WTC11 (cell line): ENCODE data around the gene PIK3C2A. TPM values are rescaled to one million over a fixed set of nuclear protein-coding genes. Genes with fewer than 3 reads are reported as not detected.

Experiments used
- ATAC-seq: fragments of 200-7000 bp; cut with Tn5 transposase; 2 replicates; pipeline ENCODE4 v1.10.0; 2021; ENCODE audit warnings: mild to moderate bottlenecking, moderate library complexity
- CTCF ChIA-PET: fragments of 300-600 bp; sonication (Branson Sonifier 250); formaldehyde crosslinking; loops from one replicate; lab custom pipeline; 2021; ENCODE audit warnings: antibody characterized with exemption; lab: Charles Lee
- POLR2A ChIA-PET: fragments of 350-600 bp; sonication (Branson Sonifier 250); formaldehyde crosslinking; loops from one replicate; lab custom pipeline; 2021; ENCODE audit warnings: antibody characterized with exemption; lab: Charles Lee
- DNase-seq: peaks from one replicate; pipeline ENCODE4 v3.0.0; 2021; ENCODE audit warnings: low spot score
- H3K27ac Mint-ChIP-seq: 2 replicates; pipeline ENCODE4 v1.8.0; 2021; ENCODE audit warnings: mixed read lengths
- H3K27me3 Mint-ChIP-seq: 2 replicates; pipeline ENCODE4 v1.8.0; 2021; ENCODE audit warnings: low read depth, mild to moderate bottlenecking, moderate library complexity, mixed read lengths
- H3K36me3 Mint-ChIP-seq: 2 replicates; pipeline ENCODE4 v1.8.0; 2021; ENCODE audit warnings: mixed read lengths
- H3K4me1 Mint-ChIP-seq: 2 replicates; pipeline ENCODE4 v1.8.0; 2022; ENCODE audit warnings: mixed read lengths
- H3K4me3 Mint-ChIP-seq: 2 replicates; pipeline ENCODE4 v1.8.0; 2021; ENCODE audit warnings: mild to moderate bottlenecking, moderate library complexity, mixed read lengths
- H3K9me3 Mint-ChIP-seq: 2 replicates; pipeline ENCODE4 v1.8.0; 2021; ENCODE audit warnings: mixed read lengths
- AFF4 ChIP-seq: sonication (generic); formaldehyde crosslinking; IDR thresholded peaks from 2 replicates; pipeline ENCODE4 v1.8.1; 2023; ENCODE audit warnings: mild to moderate bottlenecking, missing genetic modification reagents, borderline replicate concordance
- E2F4 ChIP-seq: sonication (generic); formaldehyde crosslinking; IDR thresholded peaks from 2 replicates; pipeline ENCODE4 v1.8.1; 2022; ENCODE audit warnings: low read depth, mild to moderate bottlenecking, moderate library complexity, missing genetic modification reagents, borderline replicate concordance
- ELF4 ChIP-seq: sonication (generic); formaldehyde crosslinking; IDR thresholded peaks from 2 replicates; pipeline ENCODE4 v1.8.1; 2022; ENCODE audit warnings: low read depth, mild to moderate bottlenecking, moderate library complexity, missing genetic modification reagents
- ESRRA ChIP-seq: sonication (generic); formaldehyde crosslinking; IDR thresholded peaks from 2 replicates; pipeline ENCODE4 v1.8.1; 2022; ENCODE audit warnings: mild to moderate bottlenecking, missing genetic modification reagents, borderline replicate concordance
- MLX ChIP-seq: sonication (generic); formaldehyde crosslinking; IDR thresholded peaks from 2 replicates; pipeline ENCODE4 v1.8.1; 2023; ENCODE audit warnings: mild to moderate bottlenecking, missing genetic modification reagents, moderate library complexity
- NFATC4 ChIP-seq: fragments of 250-450 bp; sonication (Bioruptor Pico); IDR thresholded peaks from 2 replicates; pipeline ENCODE4 v1.9.0; 2021; ENCODE audit warnings: mild to moderate bottlenecking
- SP1 ChIP-seq: sonication (generic); formaldehyde crosslinking; conservative IDR thresholded peaks from 2 replicates; pipeline ENCODE4 v1.8.1; 2022; ENCODE audit warnings: missing genetic modification reagents
- USF2 ChIP-seq: sonication (generic); formaldehyde crosslinking; IDR thresholded peaks from 2 replicates; pipeline ENCODE4 v1.8.1; 2023; ENCODE audit warnings: mild to moderate bottlenecking, missing genetic modification reagents, moderate library complexity
- ZNF423 ChIP-seq: fragments of 250-450 bp; sonication (Bioruptor Pico); IDR thresholded peaks from 2 replicates; pipeline ENCODE4 v2.1.2; 2022; ENCODE audit warnings: mild to moderate bottlenecking, moderate library complexity
- total RNA-seq: library from RNA; stranded (reverse); gene quantifications from 3 replicates; pipeline ENCODE4 v1.2.3, GENCODE V29; 2021
- TF ChIP-seq, protein P1 (sequence below): sonication (generic); formaldehyde crosslinking; IDR thresholded peaks from 2 replicates; pipeline ENCODE4 v1.8.1; 2022; ENCODE audit warnings: missing genetic modification reagents, borderline replicate concordance
- TF ChIP-seq, protein P2 (sequence below): sonication (generic); formaldehyde crosslinking; IDR thresholded peaks from 2 replicates; pipeline ENCODE4 v1.8.0; 2022; ENCODE audit warnings: mild to moderate bottlenecking, missing genetic modification reagents
- TF ChIP-seq, protein P3 (sequence below): sonication (generic); formaldehyde crosslinking; IDR thresholded peaks from 2 replicates; pipeline ENCODE4 v1.8.1; 2022; ENCODE audit warnings: low read depth, missing genetic modification reagents, borderline replicate concordance
- TF ChIP-seq, protein P4 (sequence below): fragments of 250-450 bp; sonication (Bioruptor Pico); IDR thresholded peaks from 2 replicates; pipeline ENCODE4 v2.1.2; 2022; ENCODE audit warnings: mild to moderate bottlenecking, moderate library complexity
- TF ChIP-seq, protein P5 (sequence below): fragments of 200-600 bp; IDR thresholded peaks from 2 replicates; pipeline ENCODE4 v1.8.0; 2022; ENCODE audit warnings: antibody characterized with exemption
- TF ChIP-seq, protein P6 (sequence below): sonication (generic); formaldehyde crosslinking; IDR thresholded peaks from 2 replicates; pipeline ENCODE4 v1.8.1; 2023; ENCODE audit warnings: mild to moderate bottlenecking, missing genetic modification reagents

PIK3C2A gene
- total RNA-seq, 1 experiment from 2014 or later, result 105 TPM

GRCh38 chr11:17197431-17197898 lies 10.3 kb downstream of the PIK3C2A start:
- Mint-ChIP-seq H3K27me3 (no peaks in the 10 kb centered on the region), H3K4me1 (peaks cover 16% of the 10 kb centered on the region), H3K9me3 (peaks cover 7% of the 10 kb centered on the region; the same call in 1 of the 2 replicates), H3K27ac (peak overlapping the region; percentile 17; the same call in 1 of the 2 replicates), H3K36me3 (peaks cover 33% of the 10 kb centered on the region)
- CTCF ChIA-PET, result no interaction called here
- no peak for DNase-seq
- TF ChIP-seq NFATC4 (CRISPR knock-in tag), result no peak
- TF ChIP-seq ESRRA (CRISPR knock-in tag), result no peak
- TF ChIP-seq, protein P1, sequence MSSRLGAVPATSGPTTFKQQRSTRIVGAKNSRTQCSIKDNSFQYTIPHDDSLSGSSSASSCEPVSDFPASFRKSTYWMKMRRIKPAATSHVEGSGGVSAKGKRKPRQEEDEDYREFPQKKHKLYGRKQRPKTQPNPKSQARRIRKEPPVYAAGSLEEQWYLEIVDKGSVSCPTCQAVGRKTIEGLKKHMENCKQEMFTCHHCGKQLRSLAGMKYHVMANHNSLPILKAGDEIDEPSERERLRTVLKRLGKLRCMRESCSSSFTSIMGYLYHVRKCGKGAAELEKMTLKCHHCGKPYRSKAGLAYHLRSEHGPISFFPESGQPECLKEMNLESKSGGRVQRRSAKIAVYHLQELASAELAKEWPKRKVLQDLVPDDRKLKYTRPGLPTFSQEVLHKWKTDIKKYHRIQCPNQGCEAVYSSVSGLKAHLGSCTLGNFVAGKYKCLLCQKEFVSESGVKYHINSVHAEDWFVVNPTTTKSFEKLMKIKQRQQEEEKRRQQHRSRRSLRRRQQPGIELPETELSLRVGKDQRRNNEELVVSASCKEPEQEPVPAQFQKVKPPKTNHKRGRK (CRISPR knock-in tag), result no peak
- TF ChIP-seq, protein P2, sequence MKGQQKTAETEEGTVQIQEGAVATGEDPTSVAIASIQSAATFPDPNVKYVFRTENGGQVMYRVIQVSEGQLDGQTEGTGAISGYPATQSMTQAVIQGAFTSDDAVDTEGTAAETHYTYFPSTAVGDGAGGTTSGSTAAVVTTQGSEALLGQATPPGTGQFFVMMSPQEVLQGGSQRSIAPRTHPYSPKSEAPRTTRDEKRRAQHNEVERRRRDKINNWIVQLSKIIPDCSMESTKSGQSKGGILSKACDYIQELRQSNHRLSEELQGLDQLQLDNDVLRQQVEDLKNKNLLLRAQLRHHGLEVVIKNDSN (CRISPR knock-in tag), result no peak
- no peak for TF ChIP-seq E2F4
- TF ChIP-seq SP1 (CRISPR knock-in tag), result no peak
- TF ChIP-seq, protein P3, sequence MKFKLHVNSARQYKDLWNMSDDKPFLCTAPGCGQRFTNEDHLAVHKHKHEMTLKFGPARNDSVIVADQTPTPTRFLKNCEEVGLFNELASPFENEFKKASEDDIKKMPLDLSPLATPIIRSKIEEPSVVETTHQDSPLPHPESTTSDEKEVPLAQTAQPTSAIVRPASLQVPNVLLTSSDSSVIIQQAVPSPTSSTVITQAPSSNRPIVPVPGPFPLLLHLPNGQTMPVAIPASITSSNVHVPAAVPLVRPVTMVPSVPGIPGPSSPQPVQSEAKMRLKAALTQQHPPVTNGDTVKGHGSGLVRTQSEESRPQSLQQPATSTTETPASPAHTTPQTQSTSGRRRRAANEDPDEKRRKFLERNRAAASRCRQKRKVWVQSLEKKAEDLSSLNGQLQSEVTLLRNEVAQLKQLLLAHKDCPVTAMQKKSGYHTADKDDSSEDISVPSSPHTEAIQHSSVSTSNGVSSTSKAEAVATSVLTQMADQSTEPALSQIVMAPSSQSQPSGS (CRISPR knock-in tag), result no peak
- no peak for TF ChIP-seq ELF4 (CRISPR knock-in tag)
- TF ChIP-seq, protein P4, sequence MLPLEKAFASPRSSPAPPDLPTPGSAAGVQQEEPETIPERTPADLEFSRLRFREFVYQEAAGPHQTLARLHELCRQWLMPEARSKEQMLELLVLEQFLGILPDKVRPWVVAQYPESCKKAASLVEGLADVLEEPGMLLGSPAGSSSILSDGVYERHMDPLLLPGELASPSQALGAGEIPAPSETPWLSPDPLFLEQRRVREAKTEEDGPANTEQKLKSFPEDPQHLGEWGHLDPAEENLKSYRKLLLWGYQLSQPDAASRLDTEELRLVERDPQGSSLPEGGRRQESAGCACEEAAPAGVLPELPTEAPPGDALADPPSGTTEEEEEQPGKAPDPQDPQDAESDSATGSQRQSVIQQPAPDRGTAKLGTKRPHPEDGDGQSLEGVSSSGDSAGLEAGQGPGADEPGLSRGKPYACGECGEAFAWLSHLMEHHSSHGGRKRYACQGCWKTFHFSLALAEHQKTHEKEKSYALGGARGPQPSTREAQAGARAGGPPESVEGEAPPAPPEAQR (CRISPR knock-in tag), result no peak
- TF ChIP-seq ZNF423, result no peak
- TF ChIP-seq AFF4 (CRISPR knock-in tag), result no peak
- TF ChIP-seq, all 79 proteins: peak for 0
- H3K4me3 Mint-ChIP-seq, result no peak overlapping the region
- POLR2A ChIA-PET, result interaction anchor here (0.9 kb wide), 1 partner anchor 10 kb away, joined by 3 read pairs; the partner anchor contains the start of gene PIK3C2A
- ATAC-seq, result no peak

DNA sequence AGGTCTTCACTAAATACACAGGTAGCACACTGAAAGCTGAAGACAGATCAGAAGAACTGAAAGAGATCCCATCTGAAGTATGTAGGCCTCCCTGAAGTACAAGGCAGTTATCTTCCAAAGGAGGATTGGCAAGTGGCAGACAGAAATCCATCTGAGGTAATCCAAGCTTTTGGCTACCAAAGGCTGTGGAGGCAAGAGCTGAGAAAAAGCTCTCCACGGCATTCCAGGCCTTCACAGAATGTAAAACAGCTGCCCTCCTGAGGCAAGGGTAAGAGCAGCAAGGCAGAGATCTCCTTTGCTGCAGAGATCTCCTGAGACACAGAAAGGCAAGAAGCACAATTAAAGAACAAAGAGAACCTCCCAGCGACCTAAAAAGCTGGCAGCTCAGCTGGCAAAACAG lies 19.1 kb downstream of the PIK3C2A start:
- CTCF ChIA-PET, result interaction anchor here (0.6 to 1.0 kb wide), 4 partner anchors 11 to 340 kb away, joined by 3 read pairs; partner anchors contain the start of gene PIK3C2A
- POLR2A ChIA-PET, result interaction anchor here (1.0 kb wide), 1 partner anchor 19 kb away, joined by 3 read pairs; the partner anchor contains the start of gene PIK3C2A
- H3K9me3 Mint-ChIP-seq, result no peaks in the 10 kb centered on the region
- H3K4me3 Mint-ChIP-seq, result no peak overlapping the region
- ATAC-seq (peak; percentile 80), DNase-seq (peak; percentile 17)
- H3K27ac Mint-ChIP-seq, result peak overlapping the region; percentile 29
- peaks cover 20% of the 10 kb centered on the region for H3K4me1 Mint-ChIP-seq
- H3K27me3 Mint-ChIP-seq, result no peaks in the 10 kb centered on the region
- peaks cover 24% of the 10 kb centered on the region for H3K36me3 Mint-ChIP-seq
- TF ChIP-seq ESRRA (CRISPR knock-in tag) (no peak), MLX (no peak), USF2 (CRISPR knock-in tag) (no peak)
- TF ChIP-seq, protein P5, sequence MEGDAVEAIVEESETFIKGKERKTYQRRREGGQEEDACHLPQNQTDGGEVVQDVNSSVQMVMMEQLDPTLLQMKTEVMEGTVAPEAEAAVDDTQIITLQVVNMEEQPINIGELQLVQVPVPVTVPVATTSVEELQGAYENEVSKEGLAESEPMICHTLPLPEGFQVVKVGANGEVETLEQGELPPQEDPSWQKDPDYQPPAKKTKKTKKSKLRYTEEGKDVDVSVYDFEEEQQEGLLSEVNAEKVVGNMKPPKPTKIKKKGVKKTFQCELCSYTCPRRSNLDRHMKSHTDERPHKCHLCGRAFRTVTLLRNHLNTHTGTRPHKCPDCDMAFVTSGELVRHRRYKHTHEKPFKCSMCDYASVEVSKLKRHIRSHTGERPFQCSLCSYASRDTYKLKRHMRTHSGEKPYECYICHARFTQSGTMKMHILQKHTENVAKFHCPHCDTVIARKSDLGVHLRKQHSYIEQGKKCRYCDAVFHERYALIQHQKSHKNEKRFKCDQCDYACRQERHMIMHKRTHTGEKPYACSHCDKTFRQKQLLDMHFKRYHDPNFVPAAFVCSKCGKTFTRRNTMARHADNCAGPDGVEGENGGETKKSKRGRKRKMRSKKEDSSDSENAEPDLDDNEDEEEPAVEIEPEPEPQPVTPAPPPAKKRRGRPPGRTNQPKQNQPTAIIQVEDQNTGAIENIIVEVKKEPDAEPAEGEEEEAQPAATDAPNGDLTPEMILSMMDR, result no peak
- TF ChIP-seq, protein P6, sequence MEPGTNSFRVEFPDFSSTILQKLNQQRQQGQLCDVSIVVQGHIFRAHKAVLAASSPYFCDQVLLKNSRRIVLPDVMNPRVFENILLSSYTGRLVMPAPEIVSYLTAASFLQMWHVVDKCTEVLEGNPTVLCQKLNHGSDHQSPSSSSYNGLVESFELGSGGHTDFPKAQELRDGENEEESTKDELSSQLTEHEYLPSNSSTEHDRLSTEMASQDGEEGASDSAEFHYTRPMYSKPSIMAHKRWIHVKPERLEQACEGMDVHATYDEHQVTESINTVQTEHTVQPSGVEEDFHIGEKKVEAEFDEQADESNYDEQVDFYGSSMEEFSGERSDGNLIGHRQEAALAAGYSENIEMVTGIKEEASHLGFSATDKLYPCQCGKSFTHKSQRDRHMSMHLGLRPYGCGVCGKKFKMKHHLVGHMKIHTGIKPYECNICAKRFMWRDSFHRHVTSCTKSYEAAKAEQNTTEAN (CRISPR knock-in tag), result no peak
